ENCODE data around the gene BAIAP2. TPM values are rescaled to one million over a fixed set of nuclear protein-coding genes. Genes with fewer than 3 reads are reported as not detected.

The BAIAP2 gene
- total RNA-seq, 1 donor from 2014 or later, result 51.4 TPM

GRCh38 chr17:81161972-81162371, 127.0 kb downstream of the BAIAP2 start:
- Mint-ChIP-seq H3K9me3 (ENCODE audit: unreplicated experiment) (no peaks in the 10 kb centered on the region), H3K36me3 (ENCODE audit: low read depth, unreplicated experiment) (no peaks in the 10 kb centered on the region), H3K4me3 (ENCODE audit: unreplicated experiment) (no peak overlapping the region), H3K27ac (ENCODE audit: unreplicated experiment) (no peak overlapping the region), H3K4me1 (ENCODE audit: low read depth, unreplicated experiment) (no peaks in the 10 kb centered on the region), H3K27me3 (ENCODE audit: low read depth, unreplicated experiment) (peaks cover 26% of the 10 kb centered on the region)
- Histone ChIP-seq H4K20me1 (ENCODE audit: insufficient read depth, low read length) (no peaks in the 10 kb centered on the region), H3K4me1 (ENCODE audit: insufficient read depth, low read length) (no peaks in the 10 kb centered on the region), H3K9ac (ENCODE audit: low read length) (no peak overlapping the region), H3K79me2 (ENCODE audit: insufficient read depth, low read length) (no peaks in the 10 kb centered on the region), H3K27me3 (ENCODE audit: insufficient read depth, low read length) (peaks cover 5% of the 10 kb centered on the region), H2AFZ (ENCODE audit: low read depth, low read length) (no peak overlapping the region), H3K27ac (ENCODE audit: low read depth, low read length) (no peak overlapping the region), H3K4me3 (ENCODE audit: insufficient read depth, low read depth, low read length) (no peak overlapping the region), H3K36me3 (ENCODE audit: insufficient read depth, low read length) (no peaks in the 10 kb centered on the region), H3K4me2 (ENCODE audit: low read length) (no peak overlapping the region), H3K9me3 (ENCODE audit: insufficient read depth, low read depth, low read length) (no peaks in the 10 kb centered on the region)
- TF ChIP-seq CTCF (IDR thresholded peaks at IDR 0.05; ENCODE audit: insufficient read depth, low read depth, low read length), result no peak
- TF ChIP-seq EZH2 (IDR thresholded peaks at IDR 0.05; ENCODE audit: insufficient read depth, low read length), result no peak
- FAIRE-seq, result no peak
- no peak for DNase-seq (ENCODE audit: low read depth)

- Histone ChIP-seq H3K9me3 (ENCODE audit: insufficient read depth, low read depth, low read length) (no peaks in the 10 kb centered on the region), H3K4me3 (ENCODE audit: insufficient read depth, low read depth, low read length) (no peak overlapping the region), H4K20me1 (ENCODE audit: insufficient read depth, low read length) (no peaks in the 10 kb centered on the region), H3K27ac (ENCODE audit: low read depth, low read length) (no peak overlapping the region), H3K4me1 (ENCODE audit: insufficient read depth, low read length) (no peaks in the 10 kb centered on the region), H3K9ac (ENCODE audit: low read length) (no peak overlapping the region), H3K4me2 (ENCODE audit: low read length) (no peak overlapping the region), H3K27me3 (ENCODE audit: insufficient read depth, low read length) (peaks cover 5% of the 10 kb centered on the region), H3K79me2 (ENCODE audit: insufficient read depth, low read length) (no peaks in the 10 kb centered on the region), H2AFZ (ENCODE audit: low read depth, low read length) (no peak overlapping the region), H3K36me3 (ENCODE audit: insufficient read depth, low read length) (no peaks in the 10 kb centered on the region)
- Mint-ChIP-seq H3K4me3 (ENCODE audit: unreplicated experiment) (no peak overlapping the region), H3K9me3 (ENCODE audit: unreplicated experiment) (no peaks in the 10 kb centered on the region), H3K27me3 (ENCODE audit: low read depth, unreplicated experiment) (peaks cover 26% of the 10 kb centered on the region), H3K4me1 (ENCODE audit: low read depth, unreplicated experiment) (no peaks in the 10 kb centered on the region), H3K27ac (ENCODE audit: unreplicated experiment) (no peak overlapping the region), H3K36me3 (ENCODE audit: low read depth, unreplicated experiment) (no peaks in the 10 kb centered on the region)
- no peak for DNase-seq (ENCODE audit: low read depth)
- no peak for TF ChIP-seq EZH2 (IDR thresholded peaks at IDR 0.05; ENCODE audit: insufficient read depth, low read length)
- no peak for TF ChIP-seq CTCF (IDR thresholded peaks at IDR 0.05; ENCODE audit: insufficient read depth, low read depth, low read length)
- no peak for FAIRE-seq
Observed at GRCh38 chr17:81162491-81162890, 127.5 kb downstream of the BAIAP2 start.

GRCh38 chr17:81163051-81163695, 128.2 kb downstream of the BAIAP2 start:
- H3K36me3 Mint-ChIP-seq (ENCODE audit: low read depth, unreplicated experiment), result no peaks in the 10 kb centered on the region
- no peak overlapping the region for H3K4me3 Mint-ChIP-seq (ENCODE audit: unreplicated experiment)
- no peak overlapping the region for H3K27ac Mint-ChIP-seq (ENCODE audit: unreplicated experiment)
- no peaks in the 10 kb centered on the region for H3K4me1 ChIP-seq (ENCODE audit: insufficient read depth, low read length)
- H3K4me3 ChIP-seq (ENCODE audit: insufficient read depth, low read depth, low read length), result no peak overlapping the region
- H3K27me3 ChIP-seq (ENCODE audit: insufficient read depth, low read length), result peaks cover 5% of the 10 kb centered on the region
- no peak for DNase-seq (ENCODE audit: low read depth)
- no peaks in the 10 kb centered on the region for H3K4me1 Mint-ChIP-seq (ENCODE audit: low read depth, unreplicated experiment)
- H2AFZ ChIP-seq (ENCODE audit: low read depth, low read length), result no peak overlapping the region
- no peaks in the 10 kb centered on the region for H3K9me3 ChIP-seq (ENCODE audit: insufficient read depth, low read depth, low read length)
- peaks cover 26% of the 10 kb centered on the region for H3K27me3 Mint-ChIP-seq (ENCODE audit: low read depth, unreplicated experiment)
- TF ChIP-seq EZH2 (IDR thresholded peaks at IDR 0.05; ENCODE audit: insufficient read depth, low read length) (no peak), CTCF (IDR thresholded peaks at IDR 0.05; ENCODE audit: insufficient read depth, low read depth, low read length) (no peak)
- H3K9me3 Mint-ChIP-seq (ENCODE audit: unreplicated experiment), result no peaks in the 10 kb centered on the region
- H4K20me1 ChIP-seq (ENCODE audit: insufficient read depth, low read length), result no peaks in the 10 kb centered on the region
- H3K79me2 ChIP-seq (ENCODE audit: insufficient read depth, low read length), result no peaks in the 10 kb centered on the region
- no peak overlapping the region for H3K27ac ChIP-seq (ENCODE audit: low read depth, low read length)
- no peaks in the 10 kb centered on the region for H3K36me3 ChIP-seq (ENCODE audit: insufficient read depth, low read length)
- H3K4me2 ChIP-seq (ENCODE audit: low read length), result no peak overlapping the region
- H3K9ac ChIP-seq (ENCODE audit: low read length), result no peak overlapping the region
- no peak for FAIRE-seq
